ENCODE results near the gene SCD5. TPM values are rescaled to one million over a fixed set of nuclear protein-coding genes. Genes with fewer than 3 reads are reported as not detected.

The SCD5 gene
- total RNA-seq, 4 donors from 2014 or later = 27.6 to 79.3 (median 55.3) TPM

DNA sequence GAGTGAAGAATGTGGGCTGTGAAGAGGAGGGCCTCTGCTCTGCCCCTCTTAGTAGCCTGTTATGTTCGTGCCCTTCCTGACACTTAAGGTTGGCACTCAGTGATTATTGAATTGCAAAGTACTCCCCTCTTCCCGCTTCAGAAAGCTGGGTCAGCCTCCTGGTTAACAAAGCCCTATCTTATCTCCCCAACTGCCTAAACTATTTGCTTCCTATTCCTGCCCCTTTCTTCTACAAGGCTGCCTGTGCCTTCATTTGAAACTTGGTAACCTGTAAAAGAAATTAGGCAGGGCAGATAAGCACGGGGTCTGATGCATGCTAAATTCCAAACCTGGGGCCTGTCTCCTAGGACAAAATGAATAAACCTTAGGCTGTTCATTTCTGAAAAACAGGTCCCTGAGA lies 213.7 kb downstream of the SCD5 start:
- Histone ChIP-seq H3K27me3 (no peaks in the 10 kb centered on the region), H3K4me3 (no peak overlapping the region), H3K27ac (no peak overlapping the region), H3K36me3 (no peaks in the 10 kb centered on the region), H3K4me1 (no peaks in the 10 kb centered on the region), H3K9me3 (no peaks in the 10 kb centered on the region)
- 45 to 51% methylated on average over 3 of the region's 3 CpGs for WGBS, 2 donors
- no peak for TF ChIP-seq POLR2A (IDR thresholded peaks at IDR 0.05)
- TF ChIP-seq, protein P1, sequence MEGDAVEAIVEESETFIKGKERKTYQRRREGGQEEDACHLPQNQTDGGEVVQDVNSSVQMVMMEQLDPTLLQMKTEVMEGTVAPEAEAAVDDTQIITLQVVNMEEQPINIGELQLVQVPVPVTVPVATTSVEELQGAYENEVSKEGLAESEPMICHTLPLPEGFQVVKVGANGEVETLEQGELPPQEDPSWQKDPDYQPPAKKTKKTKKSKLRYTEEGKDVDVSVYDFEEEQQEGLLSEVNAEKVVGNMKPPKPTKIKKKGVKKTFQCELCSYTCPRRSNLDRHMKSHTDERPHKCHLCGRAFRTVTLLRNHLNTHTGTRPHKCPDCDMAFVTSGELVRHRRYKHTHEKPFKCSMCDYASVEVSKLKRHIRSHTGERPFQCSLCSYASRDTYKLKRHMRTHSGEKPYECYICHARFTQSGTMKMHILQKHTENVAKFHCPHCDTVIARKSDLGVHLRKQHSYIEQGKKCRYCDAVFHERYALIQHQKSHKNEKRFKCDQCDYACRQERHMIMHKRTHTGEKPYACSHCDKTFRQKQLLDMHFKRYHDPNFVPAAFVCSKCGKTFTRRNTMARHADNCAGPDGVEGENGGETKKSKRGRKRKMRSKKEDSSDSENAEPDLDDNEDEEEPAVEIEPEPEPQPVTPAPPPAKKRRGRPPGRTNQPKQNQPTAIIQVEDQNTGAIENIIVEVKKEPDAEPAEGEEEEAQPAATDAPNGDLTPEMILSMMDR (IDR thresholded peaks at IDR 0.05) = no peak
- TF ChIP-seq EP300 (IDR thresholded peaks at IDR 0.05) = no peak
- no peak for DNase-seq (ENCODE audit: low spot score in 2 of 2)

DNA sequence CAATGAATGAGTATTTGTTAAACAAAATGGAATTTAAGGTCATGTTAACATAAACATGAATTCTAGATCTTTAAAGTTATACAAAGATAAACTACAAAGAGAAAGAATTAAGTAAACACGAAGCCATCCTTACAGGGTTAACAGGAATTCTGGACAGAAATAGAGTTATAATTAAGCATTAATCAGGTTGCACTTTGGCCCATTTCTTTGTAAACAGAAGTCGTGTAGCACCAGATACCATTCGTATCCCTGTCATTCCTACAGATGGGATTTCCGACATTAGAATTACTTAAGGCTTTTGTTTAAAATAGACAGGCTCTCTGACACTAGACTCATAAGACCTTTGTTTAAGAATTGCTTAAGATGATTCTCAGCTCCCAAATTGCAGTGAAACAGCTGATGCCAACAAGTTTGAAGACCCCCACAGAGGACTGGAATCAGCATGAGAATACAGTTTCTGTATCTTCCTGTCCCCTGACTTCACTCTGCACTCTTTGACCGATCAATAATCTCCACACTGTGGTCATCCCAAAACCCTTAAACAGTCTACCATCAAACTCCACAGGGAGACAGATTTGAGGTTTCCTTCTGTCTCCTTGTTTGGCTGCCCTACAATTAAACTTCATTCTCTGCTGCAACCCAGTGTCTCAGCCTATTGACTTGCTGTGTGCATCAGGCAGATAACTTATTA lies 214.6 kb downstream of the SCD5 start:
- no peak for TF ChIP-seq EP300 (IDR thresholded peaks at IDR 0.05)
- TF ChIP-seq, protein P1 (IDR thresholded peaks at IDR 0.05) = no peak
- TF ChIP-seq POLR2A (IDR thresholded peaks at IDR 0.05) = no peak
- Histone ChIP-seq H3K4me3 (no peak overlapping the region), H3K27ac (no peak overlapping the region), H3K27me3 (no peaks in the 10 kb centered on the region), H3K36me3 (no peaks in the 10 kb centered on the region), H3K9me3 (no peaks in the 10 kb centered on the region), H3K4me1 (no peaks in the 10 kb centered on the region)
- no peak for DNase-seq (ENCODE audit: low spot score in 2 of 2)
- 60 to 66% methylated on average over 5 of the region's 5 CpGs for WGBS, 2 donors

DNA sequence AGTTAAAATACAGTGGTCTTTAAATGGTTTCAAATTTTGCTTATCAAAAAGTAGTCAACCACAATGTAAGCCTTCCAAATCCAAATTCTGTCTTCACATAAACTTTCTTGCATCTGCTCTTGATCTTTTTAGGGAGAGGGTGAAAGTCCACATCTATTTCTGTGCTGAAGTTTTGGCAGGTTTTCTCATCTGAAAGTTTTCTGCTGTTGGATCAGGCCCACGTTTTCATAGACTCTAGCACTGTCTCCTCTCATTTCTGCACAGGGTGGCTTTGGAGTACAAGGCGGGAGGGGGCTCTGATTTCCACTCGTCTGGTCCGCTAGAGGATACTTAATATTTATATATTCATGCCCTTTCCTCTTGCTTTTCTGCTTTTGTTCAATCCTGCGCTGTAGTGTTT lies 218.7 kb downstream of the SCD5 start:
- no peak for DNase-seq (ENCODE audit: low spot score in 2 of 2)
- TF ChIP-seq EP300 (IDR thresholded peaks at IDR 0.05) (no peak), POLR2A (IDR thresholded peaks at IDR 0.05) (no peak)
- TF ChIP-seq, protein P1 (IDR thresholded peaks at IDR 0.05) = no peak
- Histone ChIP-seq H3K9me3 (no peaks in the 10 kb centered on the region), H3K4me1 (no peaks in the 10 kb centered on the region), H3K36me3 (no peaks in the 10 kb centered on the region), H3K27me3 (no peaks in the 10 kb centered on the region), H3K27ac (no peak overlapping the region), H3K4me3 (no peak overlapping the region)
- WGBS, 2 donors = 85 to 87% methylated on average over 5 of the region's 5 CpGs

Small RNAs within 50 kb of the gene (small RNA-seq; reads per million reads assigned to genes)
- not detected for gene MIR575

Other genes starting within 250 kb of the SCD5 start
- 10 to 100 TPM in 3 of 4 donors, 1 to 10 TPM in 1; 6.3 to 44.9 (median 16.0) TPM for gene TMEM150C, start 236.8 kb downstream of the SCD5 start, total RNA-seq
- 100 to 1,000 TPM; 171 to 190 (median 176) TPM for gene SEC31A, start 92.4 kb upstream of the SCD5 start, total RNA-seq
- gene THAP9, start 101.9 kb upstream of the SCD5 start, total RNA-seq = 1 to 10 TPM; 2.2 to 8.4 (median 5.5) TPM
- 10 to 100 TPM in 3 of 4 donors, 1 to 10 TPM in 1; 9.4 to 15.1 (median 11.9) TPM for gene LIN54, start 212.0 kb upstream of the SCD5 start, total RNA-seq
- gene COPS4, start 236.4 kb upstream of the SCD5 start, total RNA-seq = 10 to 100 TPM; 29.5 to 62.1 (median 43.0) TPM

All from tibial nerve (tissue), 4 donors.